K562 (cell line): Measurements from ENCODE around the gene PRRC2A. TPM values are rescaled to one million over a fixed set of nuclear protein-coding genes. Genes with fewer than 3 reads are reported as not detected.
A peak's percentile ranks its signal among the peaks of the same experiment; 100 is the strongest.

ENCODE experiments used
- ATAC-seq: fragments of 200-7000 bp; cut with Tn5 transposase; 3 replicates; pipeline ENCODE4 v1.9.1; 2020; ENCODE audit warnings: moderate library complexity
- BruUV-seq: library from RNA; stranded (reverse); fragments of 400-500 nt; replicated peaks from 2 replicates; lab custom pipeline; 2021; lab: Mats Ljungman, UMichigan
- CTCF ChIA-PET: fragments of 300-600 bp; formaldehyde crosslinking; extraction: SDS; loops from one replicate; lab custom pipeline; 2021; ENCODE audit warnings: low intra/inter-chr PET ratio; lab: Yijun Ruan, JAX
- POLR2A ChIA-PET: fragments of 300-600, 350-650 bp; sonication (Branson Sonifier 250); formaldehyde crosslinking; extraction: SDS; loops from one replicate; lab custom pipeline; 2021; ENCODE audit warnings: antibody characterized with exemption, inconsistent platforms; lab: Yijun Ruan, JAX
- DNase-seq, 4 experiments: peaks; one replicate each; pipeline versions ENCODE4 v3.0.0 to v3.0.0-alpha.2; 2011 to 2018; ENCODE audit warnings: low spot score in 3 of 4, mixed read lengths in 3 of 4; ENCODE audit errors: extremely low read depth in 1 of 4
- FAIRE-seq: peaks from 2 replicates; lab custom pipeline; 2011; peaks lifted over from hg19 to GRCh38; lab: Jason Lieb, UNC
- H2AFZ ChIP-seq: 2 replicates; pipeline ENCODE4 v1.6.0; 2011; ENCODE audit warnings: low read depth, low read length, control low read depth, inconsistent platforms
- H3K27ac ChIP-seq: fragments of 200-600 bp; 3 replicates; pipeline ENCODE4 v1.8.0; 2011; ENCODE audit warnings: low read depth, mild to moderate bottlenecking, control low read depth, inconsistent platforms, low read length, moderate library complexity, mixed read lengths; ENCODE audit errors: extremely low read depth
- H3K27me3 ChIP-seq, 2 experiments: fragments of 300-600 bp in 1 of 2; 2 replicates in 1 of 2; 3 replicates in 1 of 2; pipeline versions ENCODE4 v1.6.0 to v1.8.0; 2011; ENCODE audit warnings: inconsistent platforms in 2 of 2, low read length in 2 of 2, mild to moderate bottlenecking in 1 of 2, mixed read lengths in 1 of 2, moderate library complexity in 1 of 2; ENCODE audit not compliant: control insufficient read depth in 2 of 2, insufficient read depth in 2 of 2
- H3K36me3 ChIP-seq: fragments of 300-600 bp; 3 replicates; pipeline ENCODE4 v1.8.0; 2011; ENCODE audit warnings: mild to moderate bottlenecking, low read length, inconsistent platforms; ENCODE audit not compliant: control insufficient read depth, insufficient read depth
- H3K4me1 ChIP-seq, 2 experiments: fragments of 200-600 bp in 1 of 2; replicated peaks in 1 of 2; 2 replicates in 1 of 2; 3 replicates in 1 of 2; pipeline versions ENCODE4 v1.5.1 to v1.8.0; 2011; ENCODE audit warnings: inconsistent platforms in 2 of 2, low read length in 2 of 2, mild to moderate bottlenecking in 1 of 2, mixed read lengths in 1 of 2, moderate library complexity in 1 of 2; ENCODE audit not compliant: control insufficient read depth in 2 of 2, insufficient read depth in 2 of 2
- H3K4me2 ChIP-seq: 2 replicates; pipeline ENCODE4 v1.6.1; 2011; ENCODE audit warnings: low read length, control low read depth, inconsistent platforms, mixed read lengths; ENCODE audit not compliant: insufficient read depth
- H3K4me3 ChIP-seq: fragments of 200-600 bp; sonication (generic), shearing (Covaris generic); 2 replicates; pipeline ENCODE4 v1.5.1; 2016; ENCODE audit warnings: control low read depth, inconsistent platforms
- H3K79me2 ChIP-seq: fragments of 200-600 bp; 3 replicates; pipeline ENCODE4 v1.8.0; 2011; ENCODE audit warnings: low read length, inconsistent platforms; ENCODE audit not compliant: control insufficient read depth, insufficient read depth
- H3K9ac ChIP-seq, 2 experiments: 2 replicates each; pipeline versions ENCODE4 v1.6.0 to v1.6.1; 2011; ENCODE audit warnings: low read depth in 2 of 2, low read length in 2 of 2, control low read depth in 1 of 2, inconsistent platforms in 1 of 2, mild to moderate bottlenecking in 1 of 2, mixed read lengths in 1 of 2; ENCODE audit not compliant: insufficient read depth in 1 of 2
- H3K9me1 ChIP-seq: one replicate; pipeline ENCODE4 v1.6.0; 2011; ENCODE audit warnings: inconsistent platforms, mild to moderate bottlenecking, low read length, moderate library complexity; ENCODE audit not compliant: control insufficient read depth, insufficient read depth
- H3K9me3 ChIP-seq: replicated peaks from 2 replicates; pipeline ENCODE4 v1.5.1; 2011; ENCODE audit warnings: low read depth, low read length, inconsistent platforms; ENCODE audit not compliant: control insufficient read depth, insufficient read depth
- H4K20me1 ChIP-seq: replicated peaks from 2 replicates; pipeline ENCODE4 v1.6.1; 2011; ENCODE audit warnings: low read length, inconsistent platforms, mixed read lengths; ENCODE audit not compliant: control insufficient read depth, insufficient read depth
- BACH1 ChIP-seq: fragments of 200-800 bp; sonication (Bioruptor generic); IDR thresholded peaks from 2 replicates; pipeline ENCODE4 v1.6.1; 2016; ENCODE audit warnings: missing genetic modification characterization, missing compliant biosample characterization
- BRD9 ChIP-seq: fragments of 450-650 bp; IDR thresholded peaks from 2 replicates; pipeline ENCODE4 v1.6.1; 2018; ENCODE audit warnings: low read depth; ENCODE audit not compliant: partially characterized antibody
- CREBBP ChIP-seq: IDR thresholded peaks from one replicate; pipeline ENCODE4 v1.6.1; 2012; ENCODE audit warnings: low read depth, mild to moderate bottlenecking, control low read depth, inconsistent platforms, low read length
- FOXP1 ChIP-seq: sonication (generic); formaldehyde crosslinking; IDR thresholded peaks from 2 replicates; pipeline ENCODE4 v1.8.0; 2022; ENCODE audit warnings: mild to moderate bottlenecking, missing genetic modification reagents
- HDAC1 ChIP-seq, 2 experiments: fragments of 450-650 bp; IDR thresholded peaks; 2 replicates each; pipeline ENCODE4 v1.6.1; 2016 to 2017; ENCODE audit warnings: inconsistent platforms in 1 of 2, mild to moderate bottlenecking in 1 of 2, moderate library complexity in 1 of 2
- MYBL2 ChIP-seq, 2 experiments: fragments of 450-650 bp in 1 of 2; sonication (generic) in 1 of 2; formaldehyde crosslinking in 1 of 2; IDR thresholded peaks; 2 replicates each; pipeline versions ENCODE4 v1.6.1 to v1.8.1; 2017 to 2022; ENCODE audit warnings: borderline replicate concordance in 1 of 2, inconsistent platforms in 1 of 2, low read depth in 1 of 2, mild to moderate bottlenecking in 1 of 2, missing genetic modification reagents in 1 of 2, moderate library complexity in 1 of 2
- MYNN ChIP-seq, 2 experiments: sonication (generic); formaldehyde crosslinking in 1 of 2; IDR thresholded peaks; 2 replicates each; pipeline versions ENCODE4 v1.5.0 to v1.6.1; 2016 to 2020; ENCODE audit warnings: antibody characterized with exemption in 1 of 2, missing genetic modification reagents in 1 of 2
- RBM15 ChIP-seq: fragments of 200-400 bp; formaldehyde crosslinking; IDR thresholded peaks from 2 replicates; pipeline ENCODE4 v1.6.1; 2018; ENCODE audit warnings: mild to moderate bottlenecking, low read length, moderate library complexity; ENCODE audit not compliant: insufficient read depth
- SAP30 ChIP-seq: fragments of 200-600 bp; sonication (generic); IDR thresholded peaks from 2 replicates; pipeline ENCODE4 v1.6.1; 2012; ENCODE audit warnings: borderline replicate concordance, low read depth, mild to moderate bottlenecking, moderate library complexity, low read length, control low read depth, inconsistent platforms; ENCODE audit not compliant: insufficient read depth, poor library complexity, severe bottlenecking
- SIN3B ChIP-seq: fragments of 450-650 bp; IDR thresholded peaks from 2 replicates; pipeline ENCODE4 v1.6.1; 2017; ENCODE audit warnings: low read depth, mild to moderate bottlenecking, moderate library complexity
- SMARCE1 ChIP-seq: fragments of 450-650 bp; IDR thresholded peaks from 2 replicates; pipeline ENCODE4 v1.7.1; 2016; ENCODE audit warnings: mild to moderate bottlenecking
- TFAM ChIP-seq: fragments of 250-450 bp; sonication (Bioruptor Pico); conservative IDR thresholded peaks from 2 replicates; pipeline ENCODE4 v1.5.0; 2021; ENCODE audit warnings: mild to moderate bottlenecking, moderate library complexity
- YY1 ChIP-seq, 3 experiments: IDR thresholded peaks; 2 replicates each; pipeline ENCODE4 v1.6.1; 2011; ENCODE audit warnings: low read length in 2 of 3, mild to moderate bottlenecking in 2 of 3, moderate library complexity in 2 of 3, borderline replicate concordance in 1 of 3, control low read depth in 1 of 3, low read depth in 1 of 3; ENCODE audit not compliant: insufficient read depth in 3 of 3, insufficient replicate concordance in 2 of 3, control insufficient read depth in 1 of 3, insufficient read length in 1 of 3; ENCODE audit errors: extremely low read depth in 1 of 3
- ZEB2 ChIP-seq: fragments of 450-650 bp; IDR thresholded peaks from 2 replicates; pipeline ENCODE4 v1.6.1; 2016
- WGBS: fragments of 100-300 bp; shearing (Covaris generic); methylation state at CpG from one replicate; pipeline ENCODE4 v1.1.6; 2016; ENCODE audit warnings: low coverage, mixed read lengths; ENCODE audit not compliant: insufficient coverage; ENCODE audit errors: missing lambda C conversion rate; 5-methylcytosine and 5-hydroxymethylcytosine counted together
- in situ Hi-C: fragments of 300-500 bp; cut with MboI; formaldehyde crosslinking; loops from 4 replicates; pipeline ENCODE4 v1.15.0; 2018; ENCODE audit warnings: inconsistent platforms, mixed read lengths
- intact Hi-C: fragments of 100-400 bp; cut with micrococcal nuclease; formaldehyde crosslinking; loops from 2 replicates; pipeline ENCODE4 v1.14.2; 2022
- polyA plus RNA-seq, 8 experiments: library from polyadenylated mRNA; depleted of rRNA in 4 of 8; stranded (reverse) in 5 of 8; unstranded in 3 of 8; fragments of >200 nt; fragmentation: Nextera tagmentation in 2 of 8; fragmentation: Illumina TruSeq in 1 of 8; extraction: Ambion mirVana in 2 of 8; extraction: Trizol in 1 of 8; gene quantifications; 2 replicates each; pipeline versions ENCODE4 v1.2.1 to v1.2.3, GENCODE V29; 2011 to 2014; ENCODE audit warnings: inconsistent platforms in 1 of 8, missing spikeins in 1 of 8
- total RNA-seq, 7 experiments: library from RNA; depleted of rRNA in 6 of 7; stranded (reverse); fragments of >200 nt in 6 of 7; fragmentation: Illumina TruSeq in 2 of 7; extraction: Trizol in 2 of 7; gene quantifications; 2 replicates each; pipeline versions ENCODE4 v1.2.1 to v1.2.3, GENCODE V29; 2011 to 2021; ENCODE audit warnings: low replicate concordance in 1 of 7
- TF ChIP-seq, protein P1 (sequence below): sonication (generic); formaldehyde crosslinking; IDR thresholded peaks from 2 replicates; pipeline ENCODE4 v1.8.0; 2022; ENCODE audit warnings: mild to moderate bottlenecking, missing genetic modification reagents, borderline replicate concordance

The PRRC2A gene
- total and polyA plus RNA-seq, 9 of the 15 experiments (the other 6 are each of a cell fraction or from before 2014, with no cell fraction given): 1.0 to 332 (median 63.0) TPM

DNA sequence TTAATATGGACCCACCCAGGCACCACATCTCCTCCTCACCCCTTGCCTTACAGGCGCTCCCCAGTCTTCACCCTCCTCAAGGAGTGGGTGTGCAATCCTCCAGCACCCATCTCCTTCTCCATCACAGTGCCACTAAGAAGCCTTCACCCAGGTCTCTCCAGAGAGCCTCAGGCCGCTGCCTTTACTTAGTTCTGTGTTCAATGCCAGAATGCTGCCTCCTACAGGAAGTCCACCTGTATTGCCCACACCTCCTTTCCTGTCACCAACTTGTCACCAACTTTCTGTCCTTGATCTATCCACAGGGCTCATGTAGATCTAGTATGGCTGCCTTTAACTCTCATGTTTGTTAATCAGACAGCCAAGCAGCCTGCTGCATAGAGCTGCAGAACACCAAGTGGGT, 35.0 kb upstream of the PRRC2A start (continued):
- TF ChIP-seq MYBL2 (IDR thresholded peaks at IDR 0.05; ENCODE audit: low read depth) (no peak), MYBL2 (CRISPR knock-in tag; IDR thresholded peaks at IDR 0.05; ENCODE audit: borderline replicate concordance) (no peak)

DNA sequence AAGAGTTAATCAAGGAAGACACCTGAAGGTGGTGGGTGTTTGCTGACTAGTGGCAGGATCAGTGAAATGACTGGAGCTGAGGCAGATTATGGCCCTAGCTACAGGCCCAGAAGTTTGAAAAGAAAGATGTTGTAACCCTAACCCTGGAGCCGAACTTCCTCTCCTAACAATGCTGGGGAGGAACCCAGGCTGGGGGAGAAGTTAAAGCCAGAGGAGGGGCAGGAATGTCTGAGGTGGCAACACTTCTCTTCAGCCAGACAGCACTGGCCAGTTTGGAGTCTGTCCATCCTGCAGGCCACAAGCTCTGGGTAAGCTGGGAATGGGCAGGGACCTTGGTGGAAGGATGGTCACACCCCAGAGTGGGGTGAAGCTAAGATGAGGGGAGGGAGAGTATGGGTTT, 34.5 kb upstream of the PRRC2A start, which contains the start of gene LST1:
TSS of gene LST1 (plus strand) at position 270 of the 400 bp plus-strand sequence. CDS start 1,023 bp downstream, outside the sequence.
- Histone ChIP-seq H4K20me1 (no peaks in the 10 kb centered on the region), H3K4me2 (no peak within 1 kb of the TSS), H3K9me1 (no peaks in the 10 kb centered on the region), H3K27ac (no peak within 1 kb of the TSS), H3K79me2 (no peaks in the 10 kb centered on the region), H3K4me3 (no peak within 1 kb of the TSS), H2AFZ (peak within 1 kb of the TSS; percentile 51), H3K9me3 (no peaks in the 10 kb centered on the region), H3K27me3 (no peaks in the 10 kb centered on the region), H3K36me3 (no peaks in the 10 kb centered on the region), H3K4me1 (peaks cover 30 to 34% of the 10 kb centered on the region in 2 experiments), H3K9ac (peak within 1 kb of the TSS in 1 of 2 experiments; percentile 56; a peak in 2 of 4 replicates)
- no peak for ATAC-seq
- BruUV-seq: no TSS peak
- FAIRE-seq: no peak
- DNase-seq: no peak
- ChIA-PET POLR2A (interaction anchor here (0.6 to 1.6 kb wide), 5 partner anchors 12 to 32 kb away, joined by 3 to 6 read pairs (median 3); no protein-coding TSS in a partner anchor), CTCF (no interaction called here)
- in situ Hi-C loops: no loop called here
- 31% methylated on average over 1 of the region's 1 CpG for WGBS
- intact Hi-C loops: loop anchor here (10.0 kb wide), 1 partner anchor 391 kb away; no protein-coding TSS in a partner anchor
- TF ChIP-seq, protein P1, sequence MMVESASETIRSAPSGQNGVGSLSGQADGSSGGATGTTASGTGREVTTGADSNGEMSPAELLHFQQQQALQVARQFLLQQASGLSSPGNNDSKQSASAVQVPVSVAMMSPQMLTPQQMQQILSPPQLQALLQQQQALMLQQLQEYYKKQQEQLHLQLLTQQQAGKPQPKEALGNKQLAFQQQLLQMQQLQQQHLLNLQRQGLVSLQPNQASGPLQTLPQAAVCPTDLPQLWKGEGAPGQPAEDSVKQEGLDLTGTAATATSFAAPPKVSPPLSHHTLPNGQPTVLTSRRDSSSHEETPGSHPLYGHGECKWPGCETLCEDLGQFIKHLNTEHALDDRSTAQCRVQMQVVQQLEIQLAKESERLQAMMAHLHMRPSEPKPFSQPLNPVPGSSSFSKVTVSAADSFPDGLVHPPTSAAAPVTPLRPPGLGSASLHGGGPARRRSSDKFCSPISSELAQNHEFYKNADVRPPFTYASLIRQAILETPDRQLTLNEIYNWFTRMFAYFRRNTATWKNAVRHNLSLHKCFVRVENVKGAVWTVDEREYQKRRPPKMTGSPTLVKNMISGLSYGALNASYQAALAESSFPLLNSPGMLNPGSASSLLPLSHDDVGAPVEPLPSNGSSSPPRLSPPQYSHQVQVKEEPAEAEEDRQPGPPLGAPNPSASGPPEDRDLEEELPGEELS: no peak
- TF ChIP-seq TFAM (CRISPR knock-in tag) (no peak), SAP30 (no peak), BRD9 (no peak), CREBBP (no peak), BACH1 (tag) (no peak), SIN3B (no peak), RBM15 (no peak), ZEB2 (no peak), HDAC1 (IDR thresholded peaks at IDR 0.05) (no peak), SMARCE1 (no peak), YY1 (IDR thresholded peaks at IDR 0.05; ENCODE audit: borderline replicate concordance in 1 of 3, control insufficient read depth in 1 of 3, extremely low read depth in 1 of 3, insufficient read depth in 3 of 3, insufficient read length in 1 of 3, insufficient replicate concordance in 2 of 3, low read depth in 1 of 3, low read length in 2 of 3) (no peak), MYNN (IDR thresholded peaks at IDR 0.05) (no peak), MYNN (CRISPR knock-in tag; IDR thresholded peaks at IDR 0.05) (no peak), FOXP1 (CRISPR knock-in tag) (0 out of 2 replicates have a peak, but pooled peaks have one; percentile 13)
